Inferior parietal cortex (tissue), 1 donor: ENCODE data around the gene GJB3.
"Not testable (repeated sequence)": the region's sequence is repeated elsewhere in the genome, so short reads cannot be mapped to it uniquely, and the experiment has no call there.

Experiments used
- DNase-seq: peaks from one replicate; pipeline ENCODE4 v3.0.0-alpha.2; 2016; ENCODE audit errors: extremely low spot score

Gene GJB3

DNA sequence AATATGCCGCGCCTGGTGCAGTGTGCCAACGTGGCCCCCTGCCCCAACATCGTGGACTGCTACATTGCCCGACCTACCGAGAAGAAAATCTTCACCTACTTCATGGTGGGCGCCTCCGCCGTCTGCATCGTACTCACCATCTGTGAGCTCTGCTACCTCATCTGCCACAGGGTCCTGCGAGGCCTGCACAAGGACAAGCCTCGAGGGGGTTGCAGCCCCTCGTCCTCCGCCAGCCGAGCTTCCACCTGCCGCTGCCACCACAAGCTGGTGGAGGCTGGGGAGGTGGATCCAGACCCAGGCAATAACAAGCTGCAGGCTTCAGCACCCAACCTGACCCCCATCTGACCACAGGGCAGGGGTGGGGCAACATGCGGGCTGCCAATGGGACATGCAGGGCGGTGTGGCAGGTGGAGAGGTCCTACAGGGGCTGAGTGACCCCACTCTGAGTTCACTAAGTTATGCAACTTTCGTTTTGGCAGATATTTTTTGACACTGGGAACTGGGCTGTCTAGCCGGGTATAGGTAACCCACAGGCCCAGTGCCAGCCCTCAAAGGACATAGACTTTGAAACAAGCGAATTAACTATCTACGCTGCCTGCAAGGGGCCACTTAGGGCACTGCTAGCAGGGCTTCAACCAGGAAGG lies 4.3 kb downstream of the GJB3 start:
- DNase-seq, result no peak

DNA sequence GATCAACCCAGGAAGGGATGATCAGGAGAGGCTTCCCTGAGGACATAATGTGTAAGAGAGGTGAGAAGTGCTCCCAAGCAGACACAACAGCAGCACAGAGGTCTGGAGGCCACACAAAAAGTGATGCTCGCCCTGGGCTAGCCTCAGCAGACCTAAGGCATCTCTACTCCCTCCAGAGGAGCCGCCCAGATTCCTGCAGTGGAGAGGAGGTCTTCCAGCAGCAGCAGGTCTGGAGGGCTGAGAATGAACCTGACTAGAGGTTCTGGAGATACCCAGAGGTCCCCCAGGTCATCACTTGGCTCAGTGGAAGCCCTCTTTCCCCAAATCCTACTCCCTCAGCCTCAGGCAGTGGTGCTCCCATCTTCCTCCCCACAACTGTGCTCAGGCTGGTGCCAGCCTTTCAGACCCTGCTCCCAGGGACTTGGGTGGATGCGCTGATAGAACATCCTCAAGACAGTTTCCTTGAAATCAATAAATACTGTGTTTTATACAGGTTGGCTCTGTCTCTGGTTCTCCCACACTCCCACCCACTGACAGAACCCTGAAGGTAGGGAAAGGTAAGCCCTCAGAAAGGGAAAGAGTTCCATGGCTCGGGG lies 5.0 kb downstream of the GJB3 start:
- DNase-seq, result no peak

DNA sequence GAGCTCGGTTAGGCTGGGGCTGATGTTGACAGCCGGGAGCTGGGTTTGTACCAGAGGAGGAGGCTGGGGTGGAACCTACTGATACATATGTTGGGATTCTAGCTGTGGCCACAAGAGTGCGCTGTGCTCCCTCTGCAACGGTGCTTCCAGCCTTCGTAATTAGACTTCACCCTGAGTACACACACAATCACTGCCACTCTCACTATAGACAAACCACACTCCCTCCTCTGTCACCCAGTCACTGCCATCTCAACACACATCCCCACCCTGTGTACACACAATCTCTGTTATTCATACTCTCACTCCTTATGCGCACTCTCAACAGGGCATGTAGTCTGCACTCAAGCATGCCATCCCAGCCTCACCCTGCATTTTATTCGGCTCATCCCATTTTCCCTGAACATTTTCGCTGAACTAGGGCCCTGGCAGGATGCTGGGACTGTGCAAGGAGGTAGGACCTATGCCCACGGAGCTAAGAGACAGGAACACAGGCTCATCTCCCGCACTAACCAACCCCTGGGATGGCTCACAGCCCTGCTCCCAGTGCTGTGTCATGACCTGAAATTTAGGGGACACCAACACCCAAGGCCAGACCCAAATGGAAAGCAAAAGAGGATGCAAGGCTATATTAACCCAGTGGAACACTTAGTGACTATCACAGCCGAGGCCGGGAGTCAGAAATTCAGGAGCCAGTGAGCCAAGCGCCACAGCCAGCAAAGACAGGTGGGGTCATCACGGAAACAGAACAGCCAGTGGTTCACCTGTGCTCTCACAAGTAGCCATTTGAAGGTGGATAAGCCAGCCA lies 5.7 kb downstream of the GJB3 start:
- DNase-seq, result peak; percentile 86

DNA sequence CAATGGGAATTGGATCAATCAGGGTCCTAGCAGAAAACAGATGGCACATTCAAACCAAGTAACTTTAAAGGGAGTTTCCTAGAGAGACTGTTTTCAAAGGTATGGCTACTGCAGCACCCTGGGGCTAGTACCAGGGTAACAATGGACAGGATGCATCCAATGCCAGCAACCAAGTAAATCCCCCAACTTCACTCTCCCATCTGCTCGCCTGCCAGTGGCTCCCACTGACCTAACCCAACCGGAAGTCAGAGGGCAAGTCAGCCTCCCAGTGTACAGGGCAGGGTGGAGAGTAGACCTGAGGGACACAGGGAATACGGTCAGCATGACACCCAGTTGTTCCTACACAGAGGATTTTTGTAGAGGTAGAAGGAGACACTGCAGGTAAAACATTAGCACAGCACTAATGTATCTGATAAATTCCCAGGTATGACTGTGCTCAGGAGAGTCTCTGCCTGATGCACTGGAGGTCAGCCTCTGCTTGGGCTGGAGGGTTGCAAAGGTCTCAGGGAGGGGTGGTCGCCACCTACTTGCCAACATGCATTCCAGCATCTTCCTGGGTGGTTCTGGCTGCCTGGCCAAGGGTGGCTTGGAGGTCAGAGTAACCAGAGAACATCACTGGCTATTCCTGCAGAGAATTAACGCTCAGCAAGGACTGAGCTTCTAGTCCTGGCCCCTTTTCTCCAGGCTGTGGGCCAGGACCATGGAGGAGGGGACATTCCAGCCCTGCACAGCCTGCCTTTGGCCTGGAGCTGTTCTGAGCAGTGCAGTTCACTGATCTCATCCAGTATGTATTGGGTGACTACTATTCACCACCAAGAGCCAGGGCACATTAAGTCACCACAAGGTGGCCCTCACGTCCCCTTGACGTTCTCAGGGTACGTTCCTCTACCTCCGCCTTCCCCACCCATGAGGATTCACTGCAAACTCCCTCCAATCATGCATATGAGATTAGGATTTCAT lies 6.7 kb downstream of the GJB3 start:
- no peak for DNase-seq

DNA sequence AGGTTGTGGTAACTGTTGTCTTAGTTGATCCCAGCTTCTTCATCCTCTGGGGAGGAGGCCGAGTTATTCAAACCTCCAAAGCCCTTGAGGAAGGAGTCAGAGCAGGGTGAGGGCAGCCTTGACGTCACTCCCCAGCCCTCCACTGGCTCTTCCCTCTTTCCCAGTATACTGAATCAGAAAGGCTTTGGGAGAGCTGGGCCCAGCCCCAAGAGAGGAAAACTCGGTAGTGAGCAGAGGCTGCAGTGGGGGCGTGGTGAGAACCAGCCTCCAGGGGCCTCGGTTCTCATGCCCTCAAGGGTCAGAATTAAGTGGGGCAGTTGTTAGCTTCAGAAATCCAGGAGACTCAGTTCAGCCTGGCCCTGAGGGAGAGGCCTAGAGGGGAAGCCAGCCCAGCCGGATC lies 10.0 kb downstream of the GJB3 start:
- DNase-seq, result no peak

DNA sequence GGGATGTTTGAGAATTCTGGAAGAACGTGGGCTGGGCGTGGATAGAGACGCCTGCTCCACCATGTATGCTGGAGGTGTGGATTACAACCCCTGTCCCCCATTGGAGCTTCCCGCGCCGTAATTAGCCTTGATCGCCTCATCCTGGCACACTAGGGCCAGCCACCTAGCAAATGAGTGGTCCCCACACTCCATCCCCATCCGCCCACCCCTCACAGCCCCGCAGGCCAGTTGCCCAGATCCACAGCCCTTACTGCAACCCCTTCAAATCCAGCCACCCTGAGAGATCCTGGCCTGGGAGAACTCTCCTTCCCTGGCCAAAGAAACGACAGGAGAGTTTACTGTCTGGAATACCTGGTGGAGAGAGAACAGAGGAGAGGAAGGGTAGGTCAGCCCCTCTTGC lies 11.4 kb downstream of the GJB3 start:
- DNase-seq, result no peak

DNA sequence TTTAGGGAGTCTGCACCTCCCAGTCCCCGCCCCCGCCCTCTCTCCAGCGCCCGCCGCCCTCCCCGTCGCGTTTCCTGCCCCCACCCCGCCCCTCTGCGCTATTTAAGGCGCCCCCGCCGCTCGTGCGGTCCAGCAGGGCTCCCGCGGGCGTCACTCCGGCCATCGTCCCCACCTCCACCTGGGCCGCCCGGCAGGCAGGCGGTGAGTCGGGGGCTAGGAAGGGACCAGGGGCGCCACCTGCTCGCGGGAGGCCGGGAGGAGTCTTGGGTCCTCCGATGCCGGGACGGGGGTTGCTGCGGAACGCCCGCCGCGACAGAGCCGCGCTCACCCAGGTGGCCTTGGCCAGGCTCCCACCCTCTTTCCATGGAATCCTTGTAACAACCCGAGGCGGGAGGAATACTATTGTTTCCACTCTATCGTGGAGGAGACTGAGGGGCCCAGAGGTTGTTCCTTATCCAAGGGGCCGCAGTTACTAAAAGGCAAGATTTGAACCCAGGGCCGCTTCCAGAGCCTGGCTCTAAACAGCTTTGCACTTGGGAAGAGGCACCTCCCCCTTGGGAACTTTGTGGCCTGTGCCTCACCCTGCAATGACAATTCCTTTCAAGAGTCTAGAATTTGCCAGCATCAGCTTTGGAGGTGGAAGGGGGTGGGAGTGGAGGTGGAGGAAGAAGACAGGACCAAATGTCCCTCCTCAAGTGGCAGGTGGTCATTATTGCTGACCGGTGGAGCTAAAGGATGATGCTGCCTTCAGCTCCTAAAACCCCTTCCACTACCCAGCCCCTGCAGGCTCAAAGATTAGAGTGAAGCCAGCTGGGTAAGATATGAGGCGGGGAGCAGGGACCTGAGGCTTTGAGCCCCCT lies 12.1 kb downstream of the GJB3 start, which contains the start of gene GJA4:
GJA4 (plus strand) TSS at position 132 of the 860 bp plus-strand sequence. CDS start 1,215 bp downstream, outside the sequence.
- DNase-seq, result no peak

DNA sequence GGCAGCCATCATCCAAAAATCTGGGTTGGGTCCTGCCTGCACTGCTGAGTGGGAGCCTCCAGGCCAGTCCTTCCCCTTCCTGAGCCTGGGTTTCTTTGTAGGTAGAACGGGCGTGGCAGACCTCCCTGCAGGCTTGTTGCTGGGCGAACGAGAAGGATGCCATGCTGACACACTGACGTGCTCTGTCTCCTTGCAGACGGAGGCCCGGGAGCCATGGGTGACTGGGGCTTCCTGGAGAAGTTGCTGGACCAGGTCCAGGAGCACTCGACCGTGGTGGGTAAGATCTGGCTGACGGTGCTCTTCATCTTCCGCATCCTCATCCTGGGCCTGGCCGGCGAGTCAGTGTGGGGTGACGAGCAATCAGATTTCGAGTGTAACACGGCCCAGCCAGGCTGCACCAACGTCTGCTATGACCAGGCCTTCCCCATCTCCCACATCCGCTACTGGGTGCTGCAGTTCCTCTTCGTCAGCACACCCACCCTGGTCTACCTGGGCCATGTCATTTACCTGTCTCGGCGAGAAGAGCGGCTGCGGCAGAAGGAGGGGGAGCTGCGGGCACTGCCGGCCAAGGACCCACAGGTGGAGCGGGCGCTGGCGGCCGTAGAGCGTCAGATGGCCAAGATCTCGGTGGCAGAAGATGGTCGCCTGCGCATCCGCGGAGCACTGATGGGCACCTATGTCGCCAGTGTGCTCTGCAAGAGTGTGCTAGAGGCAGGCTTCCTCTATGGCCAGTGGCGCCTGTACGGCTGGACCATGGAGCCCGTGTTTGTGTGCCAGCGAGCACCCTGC lies 13.2 kb downstream of the GJB3 start:
- DNase-seq, result no peak

DNA sequence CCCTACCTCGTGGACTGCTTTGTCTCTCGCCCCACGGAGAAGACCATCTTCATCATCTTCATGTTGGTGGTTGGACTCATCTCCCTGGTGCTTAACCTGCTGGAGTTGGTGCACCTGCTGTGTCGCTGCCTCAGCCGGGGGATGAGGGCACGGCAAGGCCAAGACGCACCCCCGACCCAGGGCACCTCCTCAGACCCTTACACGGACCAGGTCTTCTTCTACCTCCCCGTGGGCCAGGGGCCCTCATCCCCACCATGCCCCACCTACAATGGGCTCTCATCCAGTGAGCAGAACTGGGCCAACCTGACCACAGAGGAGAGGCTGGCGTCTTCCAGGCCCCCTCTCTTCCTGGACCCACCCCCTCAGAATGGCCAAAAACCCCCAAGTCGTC lies 13.8 kb downstream of the GJB3 start:
- DNase-seq, result no peak

DNA sequence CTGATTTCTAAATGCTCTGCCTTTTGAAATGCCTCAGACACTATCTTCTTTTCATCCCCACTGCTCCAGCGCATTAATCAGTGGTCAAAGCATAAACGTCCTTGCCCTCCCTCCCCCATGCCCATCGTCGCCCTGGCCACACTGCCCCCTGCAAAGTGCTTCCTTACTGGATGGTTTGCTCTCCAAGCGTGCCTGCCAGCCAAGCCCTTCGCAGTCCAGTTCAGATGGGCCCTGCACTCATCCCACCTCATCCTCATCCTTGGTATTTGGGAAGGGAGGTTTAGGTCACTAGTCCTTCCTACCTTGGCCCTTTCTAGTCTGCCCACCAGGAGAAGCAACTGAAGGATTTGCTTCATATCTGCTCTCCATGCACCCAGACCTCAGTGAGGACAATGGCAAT lies 14.9 kb downstream of the GJB3 start:
- DNase-seq, result no peak

DNA sequence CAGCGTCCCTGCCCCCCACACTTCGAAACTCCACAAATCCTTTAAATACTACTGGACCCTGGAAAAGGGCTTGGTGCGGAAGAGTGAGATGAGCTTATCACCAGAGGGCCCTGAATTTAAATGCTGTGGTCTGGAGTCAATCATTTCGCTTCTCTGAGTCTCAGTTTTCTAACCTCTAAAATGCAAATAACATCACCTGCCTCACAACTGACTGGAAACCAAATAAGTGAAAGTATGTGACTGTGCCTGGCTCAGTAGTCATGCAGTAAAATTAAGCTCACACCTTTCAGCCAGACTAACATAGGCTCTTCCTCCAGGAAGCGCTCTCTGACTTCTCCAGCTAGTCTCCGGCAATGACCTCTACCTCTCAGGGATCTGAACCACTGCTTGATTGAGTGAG lies 16.0 kb downstream of the GJB3 start:
- no peak for DNase-seq

DNA sequence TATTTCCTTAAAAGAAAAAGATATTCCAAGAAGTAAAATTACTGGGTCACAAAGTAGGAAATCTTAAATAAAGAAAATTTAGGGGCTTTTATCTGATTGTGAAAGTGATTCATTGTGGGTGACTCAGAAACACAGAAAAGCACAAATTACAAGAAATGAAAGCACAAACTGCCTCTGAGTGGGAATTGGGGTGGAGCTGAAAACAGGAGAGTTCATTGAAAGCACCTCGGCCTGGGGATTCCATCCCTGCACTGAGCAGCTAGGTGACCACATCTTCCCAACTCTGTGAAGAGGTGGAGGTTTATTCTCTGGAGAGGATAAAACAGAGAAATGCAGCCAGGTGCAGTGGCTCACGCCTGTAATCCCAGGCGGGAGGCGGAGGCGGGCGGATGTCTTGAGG lies 19.2 kb downstream of the GJB3 start:
- no peak for DNase-seq

DNA sequence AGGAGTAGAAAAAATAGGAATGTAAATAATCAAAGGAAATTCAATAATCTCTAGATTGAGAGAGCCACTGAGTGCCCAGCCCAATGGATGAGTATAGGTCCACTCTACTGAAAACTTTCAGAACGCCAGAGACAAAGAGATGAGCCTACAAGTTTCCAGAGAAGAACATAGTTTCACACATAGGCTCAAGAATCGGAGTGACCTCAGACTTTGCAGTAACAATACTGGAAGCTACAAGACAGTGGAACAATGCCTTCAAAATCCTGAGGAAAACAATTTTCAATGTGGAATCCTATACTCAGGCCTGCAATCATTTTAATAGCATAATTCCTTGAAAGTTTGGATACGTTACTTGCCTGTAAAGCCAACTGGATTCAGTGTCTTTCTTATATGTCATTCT lies 22.8 kb downstream of the GJB3 start:
- DNase-seq, result no peak

DNA sequence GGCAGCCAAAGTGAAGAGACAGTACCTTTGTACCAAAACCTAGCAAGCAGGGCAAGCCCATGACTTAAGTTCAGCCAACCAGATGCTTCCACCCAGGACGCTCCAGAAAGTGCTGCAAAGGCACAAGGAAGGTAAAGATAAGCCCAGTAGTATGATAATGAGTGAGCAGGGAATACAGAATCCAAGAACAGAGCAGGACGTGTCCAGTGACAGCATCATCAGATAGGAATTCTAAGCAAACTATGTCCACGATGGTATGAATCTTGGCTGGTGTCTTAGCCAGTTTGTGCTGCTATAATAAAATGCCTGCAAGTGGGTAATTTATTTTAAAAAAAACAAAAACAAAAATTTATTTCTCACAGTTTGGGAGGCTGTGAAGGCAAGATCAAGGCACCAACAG lies 25.4 kb downstream of the GJB3 start:
- DNase-seq, result no peak

DNA sequence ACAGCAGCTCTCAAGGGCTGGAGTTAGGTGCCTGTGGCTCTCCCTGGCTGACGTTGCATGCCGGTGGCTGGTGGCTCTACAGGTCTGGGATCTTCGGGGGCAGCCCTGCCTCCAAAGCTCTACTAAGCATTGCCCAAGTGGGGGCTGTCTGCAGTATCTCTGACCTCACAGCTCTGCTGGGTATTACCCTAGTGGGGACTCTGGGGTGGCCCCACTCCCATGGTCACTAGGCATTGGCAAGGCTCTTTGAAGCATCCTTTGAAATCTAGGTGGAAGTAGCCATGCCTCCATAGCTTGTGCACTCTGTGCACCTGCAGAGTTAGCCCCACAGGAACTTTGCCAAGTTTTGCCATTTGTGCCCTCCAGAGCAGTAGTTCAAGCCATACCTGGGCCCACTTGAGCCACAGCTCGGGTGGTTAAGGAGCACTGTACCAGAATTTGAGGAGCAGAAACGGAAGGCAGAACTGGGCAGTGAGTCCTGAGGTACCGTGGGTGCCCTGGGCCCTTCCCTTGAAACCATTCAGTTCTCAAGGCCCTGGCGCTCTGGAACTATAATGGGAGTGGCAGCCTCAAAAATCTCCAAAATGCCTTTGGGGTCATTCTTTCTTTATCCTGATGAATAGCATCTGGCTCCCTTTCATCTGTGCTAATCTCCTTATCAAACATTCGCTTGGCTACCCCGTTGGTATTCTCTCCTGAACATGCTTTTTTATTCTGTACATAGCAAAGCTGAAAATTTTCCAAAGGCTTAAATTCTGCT lies 27.2 kb downstream of the GJB3 start:
- no peak for DNase-seq

DNA sequence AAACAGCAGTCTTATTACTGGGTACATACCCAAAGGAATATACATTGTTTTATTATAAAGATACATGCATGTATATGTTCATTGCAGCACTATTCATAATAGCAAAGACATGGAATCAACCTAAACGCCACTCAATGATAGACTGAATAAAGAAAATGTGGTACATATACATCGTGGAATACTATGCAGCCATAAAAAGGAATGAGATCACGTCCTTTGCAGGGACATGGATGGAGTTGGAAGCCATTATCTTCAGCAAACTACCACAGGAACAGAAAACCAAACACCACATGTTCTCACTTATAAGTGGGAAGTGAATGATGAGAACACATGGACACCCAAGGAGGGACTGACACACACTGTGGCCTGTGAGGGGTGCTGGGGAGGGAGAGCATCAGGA lies 29.8 kb downstream of the GJB3 start:
- not testable (repeated sequence) for DNase-seq

DNA sequence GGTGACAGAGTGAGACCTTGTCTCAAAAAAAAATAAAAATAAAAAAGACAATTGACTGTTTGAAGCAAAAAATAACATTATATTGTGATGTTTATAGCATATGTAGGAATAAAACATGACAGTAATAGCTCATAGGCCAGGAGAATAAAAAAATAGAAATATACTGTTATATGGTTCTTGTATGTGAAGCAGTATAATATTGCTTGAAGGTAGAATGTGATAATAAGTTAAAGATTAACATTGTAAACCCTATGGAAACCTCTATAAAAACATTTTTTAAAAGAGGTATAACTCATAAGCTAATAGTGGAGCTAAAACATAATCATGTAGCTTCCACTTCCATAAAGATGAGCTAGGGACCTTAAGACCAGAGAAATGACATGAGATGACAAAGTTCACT lies 35.3 kb downstream of the GJB3 start:
- DNase-seq, result no peak

DNA sequence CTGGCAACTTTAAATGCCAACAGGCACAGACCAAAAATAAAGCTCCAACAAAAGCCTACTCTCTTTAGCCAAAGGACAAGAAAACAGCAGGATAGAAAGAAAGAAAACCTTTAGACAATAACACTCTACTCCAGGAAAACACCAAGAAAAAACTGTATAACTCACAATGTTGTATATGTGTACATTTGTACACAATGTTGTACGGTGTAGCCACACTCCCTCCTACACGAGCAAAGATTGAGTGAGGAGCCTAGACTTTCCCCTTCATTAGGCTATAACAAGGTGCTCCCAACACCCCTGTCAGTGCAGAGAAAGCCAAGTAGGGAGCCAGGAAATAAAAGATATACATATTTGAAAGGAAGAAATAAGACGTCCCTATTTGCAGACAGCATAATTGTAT lies 35.8 kb downstream of the GJB3 start:
- no peak for DNase-seq

DNA sequence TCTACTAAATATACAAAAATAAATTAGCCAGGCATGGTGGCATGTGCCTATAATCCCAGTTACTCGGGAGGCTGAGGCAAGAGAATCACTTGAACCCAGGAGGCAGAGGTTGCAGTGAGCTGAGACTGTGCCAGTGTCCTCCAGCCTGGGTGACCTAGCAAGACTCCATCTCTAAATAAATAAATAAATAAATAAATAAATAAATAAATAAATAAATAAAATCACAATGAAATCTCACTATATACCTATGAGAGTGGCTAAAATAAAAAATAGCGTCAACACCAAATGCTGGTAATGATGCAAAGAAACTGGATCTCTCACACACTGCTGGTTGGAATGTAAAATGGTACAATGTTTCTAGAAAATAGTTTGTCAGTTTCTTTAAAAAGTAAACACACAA lies 37.8 kb downstream of the GJB3 start:
- DNase-seq, result not testable (repeated sequence)
